GM23338 (cell line): ENCODE measurements around the gene LMAN2L.

ENCODE experiments used
- CREB1 ChIP-seq: fragments of 250-450 bp; sonication (Bioruptor Pico); IDR thresholded peaks from 2 replicates; pipeline ENCODE4 v1.5.0; 2020; ENCODE audit warnings: low read depth, mild to moderate bottlenecking, moderate library complexity
- EZH2 ChIP-seq: fragments of 200-600 bp; sonication (generic); IDR thresholded peaks from one replicate; pipeline ENCODE4 v1.8.0; 2017; ENCODE audit warnings: antibody characterized with exemption, mild to moderate bottlenecking, low read depth; ENCODE audit not compliant: unreplicated experiment
- NANOG ChIP-seq: IDR thresholded peaks from 2 replicates; pipeline ENCODE4 v1.6.1; 2016; ENCODE audit warnings: antibody characterized with exemption, borderline replicate concordance
- POLR2AphosphoS5 ChIP-seq: IDR thresholded peaks from 2 replicates; pipeline ENCODE4 v1.6.1; 2016; ENCODE audit warnings: antibody characterized with exemption, low read depth
- REST ChIP-seq: IDR thresholded peaks from one replicate; pipeline ENCODE4 v1.6.1; 2018; ENCODE audit warnings: antibody characterized with exemption; ENCODE audit not compliant: unreplicated experiment
- TF ChIP-seq, protein P1 (sequence below), 2 experiments: fragments of 200-600 bp in 1 of 2; sonication (generic) in 1 of 2; conservative IDR thresholded peaks; 2 replicates each; pipeline versions ENCODE4 v1.5.1 to v1.6.1; 2016 to 2017; ENCODE audit warnings: antibody characterized with exemption in 2 of 2, low read depth in 2 of 2, mild to moderate bottlenecking in 2 of 2, moderate library complexity in 1 of 2

DNA sequence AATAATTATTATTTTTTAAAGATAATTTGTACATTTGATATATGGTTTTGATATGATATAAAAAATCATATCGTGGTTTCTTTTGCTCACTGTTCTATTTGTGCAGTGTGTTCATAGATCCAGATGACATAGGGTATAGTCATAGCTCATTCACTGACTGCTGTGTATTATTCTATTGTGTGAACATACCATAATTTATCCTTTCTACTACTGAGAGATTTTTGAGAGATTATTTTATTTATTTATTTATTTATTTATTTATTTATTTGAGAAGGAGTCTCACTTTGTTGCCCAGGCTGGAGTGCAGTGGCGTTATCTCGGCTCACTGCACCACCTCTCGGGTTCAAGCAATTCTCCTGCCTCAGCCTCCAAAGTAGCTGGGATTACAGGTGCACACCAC lies 58.3 kb downstream of the LMAN2L start:
- TF ChIP-seq, protein P1, sequence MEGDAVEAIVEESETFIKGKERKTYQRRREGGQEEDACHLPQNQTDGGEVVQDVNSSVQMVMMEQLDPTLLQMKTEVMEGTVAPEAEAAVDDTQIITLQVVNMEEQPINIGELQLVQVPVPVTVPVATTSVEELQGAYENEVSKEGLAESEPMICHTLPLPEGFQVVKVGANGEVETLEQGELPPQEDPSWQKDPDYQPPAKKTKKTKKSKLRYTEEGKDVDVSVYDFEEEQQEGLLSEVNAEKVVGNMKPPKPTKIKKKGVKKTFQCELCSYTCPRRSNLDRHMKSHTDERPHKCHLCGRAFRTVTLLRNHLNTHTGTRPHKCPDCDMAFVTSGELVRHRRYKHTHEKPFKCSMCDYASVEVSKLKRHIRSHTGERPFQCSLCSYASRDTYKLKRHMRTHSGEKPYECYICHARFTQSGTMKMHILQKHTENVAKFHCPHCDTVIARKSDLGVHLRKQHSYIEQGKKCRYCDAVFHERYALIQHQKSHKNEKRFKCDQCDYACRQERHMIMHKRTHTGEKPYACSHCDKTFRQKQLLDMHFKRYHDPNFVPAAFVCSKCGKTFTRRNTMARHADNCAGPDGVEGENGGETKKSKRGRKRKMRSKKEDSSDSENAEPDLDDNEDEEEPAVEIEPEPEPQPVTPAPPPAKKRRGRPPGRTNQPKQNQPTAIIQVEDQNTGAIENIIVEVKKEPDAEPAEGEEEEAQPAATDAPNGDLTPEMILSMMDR (conservative IDR thresholded peaks at IDR 0.05; ENCODE audit: low read depth in 2 of 2), result no peak
- no peak for TF ChIP-seq EZH2
- TF ChIP-seq POLR2AphosphoS5, result no peak
- no peak for TF ChIP-seq NANOG
- no peak for TF ChIP-seq REST
- no peak for TF ChIP-seq CREB1 (CRISPR knock-in tag)
